ENCODE data around the gene FAM78B.

Gene FAM78B, protein sequence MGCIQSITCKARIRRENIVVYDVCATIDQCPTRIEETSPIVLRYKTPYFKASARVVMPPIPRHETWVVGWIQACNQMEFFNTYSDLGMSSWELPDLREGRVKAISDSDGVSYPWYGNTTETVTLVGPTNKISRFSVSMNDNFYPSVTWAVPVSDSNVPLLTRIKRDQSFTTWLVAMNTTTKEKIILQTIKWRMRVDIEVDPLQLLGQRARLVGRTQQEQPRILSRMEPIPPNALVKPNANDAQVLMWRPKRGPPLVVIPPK

DNA sequence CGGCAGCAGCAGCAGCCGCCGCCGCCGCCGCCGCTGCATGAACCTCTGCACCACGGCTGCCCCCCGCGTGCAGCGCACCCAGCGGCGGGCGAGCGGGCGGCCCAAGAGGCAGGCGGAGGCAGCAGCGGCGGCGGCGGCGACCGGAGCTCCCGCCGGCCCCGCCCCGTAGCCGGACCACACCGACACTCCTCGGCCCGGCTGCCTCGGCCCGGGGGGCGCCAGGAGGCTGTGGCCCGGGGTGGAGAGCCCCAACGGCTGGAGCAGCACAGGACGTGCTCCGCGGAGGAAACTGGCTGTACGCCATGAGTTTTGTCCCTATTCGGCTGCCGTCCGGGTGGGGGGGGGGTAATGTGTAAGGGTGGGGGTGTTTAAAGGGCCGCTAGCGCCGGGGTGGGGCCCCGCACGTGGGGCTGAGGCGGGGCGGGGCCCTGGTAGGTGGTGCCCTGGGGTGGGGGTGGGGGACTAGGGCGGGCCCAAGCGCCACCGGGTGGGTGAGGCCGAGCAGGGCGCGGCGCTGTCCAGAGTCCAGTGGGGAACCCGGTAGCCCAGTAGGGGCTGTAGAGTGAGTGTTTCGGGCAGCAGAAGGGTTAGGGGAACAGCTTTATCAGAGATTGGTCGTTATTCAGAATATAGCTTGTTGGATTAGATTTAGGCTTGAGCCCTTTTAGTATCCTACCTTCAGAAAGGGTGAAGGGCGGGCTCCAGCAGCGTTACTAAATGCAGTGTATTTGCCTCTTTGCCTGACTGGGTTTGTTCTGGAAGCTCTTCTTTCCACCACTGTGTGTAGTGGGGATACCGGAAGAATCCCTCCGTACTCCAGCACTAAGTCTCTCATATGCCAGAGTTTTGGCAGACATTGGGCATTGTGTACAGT is at the start of gene FAM78B:
Gene FAM78B, minus strand, starts transcription at position 304 of the 874 bp plus-strand sequence. CDS start 753 bp downstream, outside the sequence.
- DNase-seq (ENCODE audit: low spot score), result peak; percentile 63

DNA sequence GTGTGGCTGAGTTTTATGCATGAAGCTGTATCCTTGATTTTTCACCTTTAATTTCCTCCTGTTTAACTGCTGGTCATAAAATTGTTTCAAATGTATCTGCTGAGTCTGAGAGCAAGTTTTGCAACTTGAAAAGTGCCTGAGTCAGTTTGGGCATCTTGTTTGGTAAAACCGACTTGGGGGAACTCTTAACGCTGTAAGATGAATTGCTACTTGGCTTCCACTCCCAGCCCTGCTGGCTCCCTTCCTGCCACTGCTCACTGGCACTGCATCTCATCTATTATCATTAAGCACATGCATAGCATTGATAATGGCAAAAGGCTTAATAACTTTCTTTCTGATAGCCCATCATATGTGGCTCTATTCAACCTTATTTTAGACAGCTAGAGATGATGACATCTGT is 35.7 kb upstream of the FAM78B start:
- no peak for DNase-seq (ENCODE audit: low spot score)

DNA sequence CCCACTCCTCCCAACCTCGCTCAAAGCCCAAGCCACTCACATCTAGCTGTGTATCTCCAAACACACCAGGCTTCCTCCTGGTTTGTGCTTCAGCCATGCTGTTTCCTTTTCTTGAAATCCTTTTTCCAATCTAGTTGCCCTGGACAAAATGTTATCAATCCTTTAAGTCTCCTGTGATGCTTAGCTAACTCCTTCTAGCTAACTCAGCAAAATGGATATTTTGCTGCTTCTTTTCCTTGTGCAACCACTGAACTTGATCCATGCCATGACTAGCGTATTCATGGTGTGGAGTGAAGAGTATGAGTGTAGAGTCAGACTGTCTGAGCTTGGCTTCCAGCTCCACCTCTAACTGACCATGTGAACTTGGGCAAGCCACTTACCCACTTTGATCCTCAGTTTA is 33.9 kb upstream of the FAM78B start:
- no peak for DNase-seq (ENCODE audit: low spot score)

DNA sequence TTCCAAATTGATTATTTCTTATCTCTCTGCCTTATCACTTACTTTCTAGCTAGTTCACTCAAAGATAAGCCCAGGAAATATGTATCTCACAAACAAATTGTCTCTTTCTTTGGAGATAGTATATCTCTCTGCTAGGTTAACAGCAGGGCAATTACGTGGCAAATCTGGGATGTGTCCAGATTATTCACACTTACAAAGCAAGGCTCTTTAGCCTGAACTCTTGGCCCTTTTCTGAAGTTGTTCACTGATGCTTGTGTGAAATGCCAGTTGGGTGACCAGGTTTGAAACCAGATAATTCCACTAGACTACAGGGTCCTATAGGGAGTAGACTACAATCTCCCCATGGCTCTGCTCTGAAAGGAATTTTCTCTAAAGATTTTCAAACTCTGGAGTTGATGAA is 30.8 kb upstream of the FAM78B start:
- DNase-seq (ENCODE audit: low spot score), result no peak

DNA sequence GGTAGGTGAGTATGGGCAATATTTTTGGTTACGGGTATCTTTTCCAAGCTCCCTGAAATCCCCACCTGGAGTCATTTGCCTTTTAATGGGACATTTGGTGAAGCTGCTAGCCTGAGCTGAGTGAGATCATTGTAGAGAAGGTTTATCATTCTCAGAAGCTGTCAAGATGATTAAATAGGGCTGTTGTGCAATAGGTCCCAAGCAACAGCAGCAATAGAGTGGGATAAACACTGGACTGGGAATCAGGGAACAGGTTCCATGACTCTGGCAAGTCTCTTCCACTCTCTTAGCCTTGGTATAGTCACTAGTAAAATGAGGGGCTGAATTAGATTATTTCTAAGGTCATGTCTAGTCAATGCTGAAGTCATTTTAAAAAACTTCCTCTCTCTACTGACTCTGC is 30.3 kb upstream of the FAM78B start:
- no peak for DNase-seq (ENCODE audit: low spot score)

DNA sequence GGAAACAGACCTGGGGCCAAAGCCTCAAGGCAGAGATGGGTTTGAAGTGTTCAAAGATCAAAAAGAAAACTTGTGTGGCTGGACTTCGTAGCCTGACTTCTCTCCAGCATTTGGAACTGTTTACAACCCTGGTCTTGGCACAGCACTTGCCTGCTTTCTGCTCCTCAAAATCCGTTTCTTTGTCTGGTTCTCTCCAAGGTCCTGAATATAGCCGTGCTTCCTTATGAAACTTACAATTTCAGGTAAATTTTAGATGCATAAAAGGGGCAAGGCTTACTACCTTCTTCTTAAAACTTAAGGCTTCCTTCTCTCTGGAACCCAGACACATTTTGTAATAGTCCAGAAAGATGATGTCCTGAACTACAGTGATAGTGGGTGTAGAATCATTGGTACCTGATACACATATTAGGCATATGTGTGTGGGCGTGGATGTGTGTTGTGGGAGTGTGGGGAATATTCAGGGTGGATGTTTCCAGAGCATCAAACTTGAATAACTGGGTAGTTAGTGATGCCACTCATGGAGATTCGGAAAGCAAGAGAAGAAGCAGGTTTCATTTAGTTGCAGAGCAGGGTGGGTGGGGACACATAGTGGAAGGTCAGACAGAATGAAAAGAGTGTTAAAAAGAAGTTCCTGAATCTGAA is 26.4 kb upstream of the FAM78B start:
- no peak for DNase-seq (ENCODE audit: low spot score)

DNA sequence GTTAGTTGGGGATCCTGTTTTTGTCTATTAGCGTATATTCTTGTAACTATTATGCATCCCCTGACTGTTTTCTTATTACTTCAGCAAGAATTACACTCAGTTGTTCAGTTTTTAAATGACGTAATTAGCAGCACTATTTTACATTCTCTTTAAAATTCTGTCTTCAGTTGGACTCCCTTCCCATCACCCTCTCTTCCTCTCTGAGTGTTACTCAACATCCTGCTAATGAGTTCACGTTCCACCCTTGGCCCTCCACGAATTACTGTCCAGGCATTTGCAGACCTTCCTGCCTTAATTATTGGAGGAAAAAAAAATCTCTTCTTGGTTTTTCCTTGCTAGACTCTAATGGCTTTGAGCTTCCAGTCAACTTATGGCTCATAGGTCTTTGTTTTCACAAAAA is 23.6 kb upstream of the FAM78B start:
- no peak for DNase-seq (ENCODE audit: low spot score)

DNA sequence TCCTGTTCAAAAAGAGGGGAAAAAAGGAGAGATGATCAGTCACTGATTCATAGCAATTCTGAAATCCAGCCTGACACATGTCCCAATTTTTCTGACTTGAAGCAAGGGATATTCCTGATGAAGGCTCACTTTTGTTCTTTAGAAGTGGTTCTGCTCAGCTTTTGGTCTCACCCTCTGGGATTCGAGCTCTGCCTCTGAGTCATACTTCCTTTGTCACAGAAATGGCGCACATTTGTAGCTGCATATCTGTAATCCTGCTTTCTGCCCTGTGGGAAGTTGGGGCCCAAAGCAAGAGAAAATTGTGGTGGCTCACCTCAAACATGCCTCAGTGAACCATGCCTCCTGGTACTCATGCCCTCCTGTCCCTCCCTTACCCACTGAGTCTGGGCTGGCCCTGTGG is 22.3 kb upstream of the FAM78B start:
- DNase-seq (ENCODE audit: low spot score), result no peak

DNA sequence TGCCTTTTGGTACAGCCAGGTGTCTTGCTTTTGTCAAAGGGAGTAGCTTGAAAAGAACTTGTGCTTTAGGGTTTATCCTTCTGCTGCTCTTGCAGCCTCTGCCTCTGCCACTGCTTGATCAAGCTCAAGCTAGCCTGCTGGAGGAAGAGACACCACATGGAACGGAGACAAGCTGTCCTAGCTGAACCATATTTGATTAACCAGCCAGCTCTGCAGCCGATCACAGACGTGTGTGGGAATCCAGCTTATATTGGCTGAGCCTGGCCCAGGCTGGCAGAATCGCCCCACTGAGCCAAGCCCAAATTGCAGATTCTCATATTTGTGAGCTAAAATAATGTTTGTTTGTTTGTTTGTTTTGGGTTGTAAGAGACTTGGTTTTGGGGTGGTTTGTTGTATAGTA is 18.7 kb upstream of the FAM78B start:
- no peak for DNase-seq (ENCODE audit: low spot score)

DNA sequence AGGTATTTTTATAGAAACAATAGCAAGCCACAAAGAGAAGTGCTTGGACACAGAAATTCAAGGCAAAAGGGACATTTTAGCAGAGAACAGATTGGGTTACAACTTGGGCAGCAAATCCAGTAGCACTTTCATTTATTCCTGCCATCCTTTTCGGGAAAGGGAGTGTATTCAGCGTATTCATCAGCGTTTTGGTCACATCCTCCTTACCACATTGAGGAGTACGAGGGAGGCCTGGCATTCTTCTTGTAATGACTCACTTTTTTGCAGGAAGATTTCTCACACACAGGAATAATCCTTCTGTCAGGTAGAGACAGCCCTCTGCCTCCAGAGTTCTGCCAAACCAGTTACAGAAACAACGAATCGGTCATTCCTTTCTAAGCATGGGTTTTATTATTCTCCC is 18.1 kb upstream of the FAM78B start:
- no peak for DNase-seq (ENCODE audit: low spot score)

DNA sequence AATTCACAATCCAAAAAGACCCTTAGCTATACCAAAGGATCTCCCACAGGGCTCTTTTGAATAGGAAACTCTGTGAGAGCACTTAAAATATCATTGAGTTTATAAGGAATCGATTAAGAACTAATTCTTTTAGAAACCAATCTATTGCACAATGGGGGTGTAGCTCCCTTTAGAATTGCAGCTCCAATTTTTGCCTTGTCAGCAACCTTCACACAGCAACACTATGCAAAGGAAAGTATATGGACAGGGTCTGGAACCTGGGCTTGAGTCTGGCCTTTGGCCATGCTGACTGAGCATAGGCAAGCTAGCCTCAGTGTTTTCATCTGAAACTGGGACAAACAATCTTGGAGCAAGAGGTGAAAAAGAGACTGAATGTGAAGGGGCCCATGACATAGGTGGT is 17.2 kb upstream of the FAM78B start:
- no peak for DNase-seq (ENCODE audit: low spot score)

DNA sequence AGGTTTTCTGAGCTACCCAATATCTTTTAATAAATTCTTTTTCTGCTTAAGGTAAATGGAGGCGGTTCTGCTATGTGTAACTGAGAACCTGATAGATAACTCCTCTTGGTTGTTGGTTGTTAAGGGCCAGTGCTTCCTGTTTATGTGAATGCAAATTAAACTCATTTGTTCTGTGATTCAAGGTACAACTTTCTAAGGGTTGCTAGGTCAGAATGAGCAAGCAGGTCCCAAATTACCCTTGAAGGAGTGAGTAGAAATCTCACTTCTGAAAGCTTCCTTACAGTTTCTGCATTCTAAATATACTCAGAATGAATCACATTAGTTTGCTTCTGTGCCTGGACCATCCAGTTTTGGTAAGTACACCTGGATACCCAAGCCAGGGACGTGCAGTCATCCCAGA is 15.5 kb upstream of the FAM78B start:
- DNase-seq (ENCODE audit: low spot score), result no peak

DNA sequence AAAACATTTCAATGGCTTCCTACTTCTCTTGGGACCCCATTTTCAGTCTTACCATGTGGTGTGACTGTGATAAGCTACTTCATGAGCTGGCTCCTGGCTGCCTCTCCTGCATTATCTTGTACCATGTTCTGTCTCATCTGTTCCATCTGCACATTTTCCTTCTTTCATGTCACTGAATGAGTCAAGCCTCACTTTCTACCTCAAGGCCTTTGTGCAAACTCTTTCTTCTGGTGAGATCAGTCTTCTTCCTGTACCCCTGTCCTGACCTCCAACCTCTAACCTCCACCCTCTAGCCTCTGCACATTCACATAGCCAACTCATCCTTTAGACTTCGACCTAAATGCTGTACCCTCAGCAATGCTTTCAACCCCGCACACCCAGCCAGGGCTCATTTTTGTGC is 9.6 kb upstream of the FAM78B start:
- no peak for DNase-seq (ENCODE audit: low spot score)

DNA sequence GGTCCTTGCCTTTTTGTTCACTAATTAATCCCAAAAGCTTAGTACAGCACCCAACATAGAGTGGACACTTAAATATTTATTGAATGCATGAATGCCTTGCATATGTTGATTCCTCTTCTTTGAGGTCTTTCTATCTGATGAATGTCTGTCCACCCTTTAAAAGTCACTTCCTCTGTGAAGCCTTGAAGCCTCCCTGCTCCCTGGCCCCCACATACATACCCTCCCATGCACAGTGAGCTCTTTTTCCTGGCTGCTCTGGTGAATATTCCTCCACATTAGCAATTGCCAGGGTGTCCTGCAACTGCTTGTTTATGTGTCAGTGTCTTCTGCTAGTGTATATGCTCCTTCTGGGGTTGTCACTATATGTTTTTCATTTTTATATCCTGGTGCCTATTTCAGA is 8.2 kb upstream of the FAM78B start:
- no peak for DNase-seq (ENCODE audit: low spot score)

DNA sequence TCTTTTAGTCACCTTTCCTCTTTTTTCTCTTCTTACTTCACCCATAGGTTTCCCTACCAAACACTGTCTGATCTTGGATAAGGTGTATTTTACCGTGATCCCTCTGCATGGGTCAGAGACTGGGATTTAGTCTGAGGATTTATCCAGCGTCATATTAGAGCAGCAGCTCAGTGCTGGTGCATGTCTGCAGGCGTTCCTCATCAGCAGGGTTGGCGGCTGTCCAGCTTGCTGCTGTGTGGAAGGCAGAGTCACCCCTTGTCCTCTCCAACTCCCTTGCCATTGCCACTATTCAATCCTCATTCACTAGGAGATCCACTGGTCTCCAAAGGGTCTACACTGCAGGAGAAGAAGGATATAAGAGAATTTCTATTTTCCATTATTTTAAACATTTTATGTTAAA is 7.3 kb upstream of the FAM78B start:
- DNase-seq (ENCODE audit: low spot score), result no peak

DNA sequence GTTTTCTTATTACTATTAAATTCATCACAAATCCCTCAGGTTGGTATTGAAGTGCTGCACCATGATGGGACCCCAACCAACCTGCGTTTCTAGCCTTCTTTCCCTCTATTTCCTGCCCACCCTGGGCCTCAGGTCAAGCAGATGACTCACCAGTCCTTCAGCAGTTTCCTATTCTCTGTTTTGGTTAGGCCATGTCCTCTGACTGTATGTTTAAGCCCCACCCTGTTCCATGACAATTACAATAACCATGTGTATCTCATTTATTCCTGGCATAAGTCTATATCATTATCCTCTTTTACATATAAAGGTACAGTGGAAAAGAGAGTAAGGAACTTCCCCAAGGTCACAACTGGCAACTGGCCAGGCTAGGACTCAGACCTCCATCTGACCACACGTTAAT is 5.3 kb upstream of the FAM78B start:
- DNase-seq (ENCODE audit: low spot score), result no peak

DNA sequence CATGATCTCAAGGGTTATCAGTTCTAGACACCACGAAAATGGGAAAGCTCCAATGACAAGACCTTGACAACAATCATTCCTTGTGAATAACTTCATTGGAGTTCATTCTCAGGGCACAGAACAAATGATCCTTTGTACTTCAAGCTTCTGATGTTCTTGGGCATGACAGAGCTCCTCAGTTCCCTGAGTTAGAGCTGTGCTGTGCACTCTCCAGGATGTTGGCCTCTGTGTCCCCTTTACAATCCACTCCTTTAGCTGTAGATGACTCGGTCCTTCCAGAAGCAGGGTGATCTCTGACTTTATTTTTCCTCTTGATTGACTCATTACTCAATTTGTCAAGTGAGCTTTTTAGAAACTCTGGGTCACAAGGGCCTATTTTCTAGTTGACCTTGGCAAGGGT is 3.9 kb upstream of the FAM78B start:
- peak; percentile 31 for DNase-seq (ENCODE audit: low spot score)

DNA sequence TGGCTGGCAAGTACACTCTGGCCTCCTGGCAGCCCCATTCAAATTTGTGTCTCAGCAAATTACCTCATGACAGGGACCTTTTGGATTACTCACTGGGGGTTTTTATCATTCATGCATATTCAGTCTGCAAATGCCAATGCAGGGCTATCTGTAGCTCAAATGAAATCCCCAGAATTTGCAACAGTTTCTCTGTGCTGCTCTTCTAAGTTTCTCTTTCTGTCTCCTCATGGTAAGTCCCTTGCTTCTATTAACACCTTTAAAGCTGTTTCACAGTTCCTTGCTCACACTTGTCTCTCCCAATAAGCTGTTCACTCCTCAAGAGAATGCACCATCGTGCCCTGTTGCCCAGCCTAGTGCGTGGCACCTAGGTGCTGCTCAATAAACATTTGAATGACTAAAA is 3.3 kb upstream of the FAM78B start:
- DNase-seq (ENCODE audit: low spot score), result no peak

DNA sequence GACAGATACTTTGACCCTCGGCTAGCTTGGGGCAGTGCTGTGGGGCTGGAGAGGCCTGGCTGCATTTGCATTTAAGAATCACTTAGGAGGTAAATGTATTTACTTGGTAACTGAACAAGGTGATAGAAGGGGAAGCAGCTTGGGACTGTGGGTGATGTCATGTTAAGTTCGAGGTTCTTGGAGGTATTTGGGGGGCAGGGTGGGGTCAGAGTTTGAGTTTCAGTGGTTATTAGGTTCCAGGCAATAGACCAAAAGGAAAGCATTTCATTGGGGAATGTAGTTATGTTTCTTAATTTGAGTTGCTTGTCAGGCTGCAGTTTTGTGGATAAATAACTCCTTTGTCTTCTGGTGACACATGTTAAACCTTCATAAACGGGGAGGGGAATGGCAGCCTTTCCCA is 2.4 kb upstream of the FAM78B start:
- DNase-seq (ENCODE audit: low spot score), result no peak

DNA sequence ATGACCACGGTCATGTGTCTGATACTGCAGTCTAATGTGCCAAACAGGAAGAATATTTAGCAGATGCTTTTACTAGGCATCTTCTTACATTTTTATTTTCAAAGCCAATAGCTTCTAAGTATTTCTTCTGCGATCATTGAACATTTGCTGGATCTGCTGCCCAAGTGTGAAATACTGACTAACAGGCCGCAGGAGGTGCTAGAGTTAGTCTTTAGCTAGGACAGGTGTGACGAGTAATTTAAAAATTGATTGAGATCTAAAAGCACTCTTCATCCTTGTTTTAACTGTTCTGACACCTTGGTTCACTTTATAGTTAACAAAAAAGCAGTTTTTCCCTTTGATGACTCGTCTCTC is 748 bp upstream of the FAM78B start:
- no peak for DNase-seq (ENCODE audit: low spot score)

DNA sequence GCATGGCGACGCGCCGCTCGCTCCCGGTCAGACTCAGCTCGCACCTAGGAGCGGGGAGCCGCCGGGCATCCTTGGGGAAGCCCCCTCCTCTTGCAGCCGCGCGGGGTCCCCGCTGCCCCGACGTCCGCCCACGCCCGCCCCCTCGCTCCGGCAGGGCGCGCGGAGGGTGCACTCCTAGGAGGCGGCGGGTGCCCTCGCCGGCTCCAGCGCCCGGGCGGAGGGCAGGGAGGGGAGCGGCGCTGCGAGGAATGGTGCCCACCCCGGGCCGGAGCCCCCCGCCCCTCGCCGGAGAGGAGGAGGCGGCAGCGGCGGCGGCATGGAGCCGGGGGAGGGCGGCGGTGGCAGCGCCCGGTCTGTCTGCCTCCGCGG is 488 bp downstream of the FAM78B start:
- DNase-seq (ENCODE audit: low spot score), result no peak

DNA sequence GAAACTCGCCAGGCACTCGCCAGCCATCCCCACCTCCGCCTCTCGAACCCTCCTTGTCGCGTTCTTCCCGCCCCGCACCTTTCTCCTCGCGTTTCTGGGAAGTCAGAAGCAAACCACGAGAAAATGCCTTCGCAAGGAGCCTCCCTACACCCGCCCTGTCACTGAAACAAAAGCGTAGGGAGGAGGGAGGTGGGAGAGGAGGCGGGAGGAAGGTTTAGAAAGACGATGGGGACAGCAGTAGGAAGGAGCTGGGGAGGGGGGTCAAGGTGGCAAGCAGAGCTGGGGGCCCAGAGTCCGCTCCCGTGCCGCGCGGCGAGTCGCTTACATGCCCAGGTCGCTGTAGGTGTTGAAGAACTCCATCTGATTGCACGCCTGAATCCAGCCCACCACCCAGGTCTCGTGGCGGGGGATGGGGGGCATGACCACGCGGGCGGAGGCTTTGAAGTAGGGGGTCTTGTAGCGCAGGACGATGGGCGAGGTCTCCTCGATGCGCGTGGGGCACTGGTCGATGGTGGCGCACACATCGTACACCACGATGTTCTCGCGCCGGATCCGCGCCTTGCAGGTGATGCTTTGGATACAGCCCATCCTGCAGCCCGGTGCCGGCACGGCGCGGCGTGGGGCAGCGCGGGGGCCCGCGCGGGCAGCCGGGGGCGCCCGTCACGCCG is 1.0 kb downstream of the FAM78B start:
- no peak for DNase-seq (ENCODE audit: low spot score)

Measured in globus pallidus (tissue), 1 donor.